Mammary epithelial cell (primary cell): Measurements from ENCODE around the gene C9orf78.

ENCODE experiments used
- EZH2 ChIP-seq: IDR thresholded peaks from 2 replicates; pipeline ENCODE4 v1.6.1; 2012; ENCODE audit warnings: low read length, inconsistent platforms, borderline replicate concordance
- TF ChIP-seq, protein P1 (sequence below), 2 donors: IDR thresholded peaks in 1 of 2; conservative IDR thresholded peaks in 1 of 2; 2 replicates each; pipeline ENCODE4 v1.5.1; 2011 to 2012; ENCODE audit warnings: inconsistent platforms in 2 of 2, low read length in 2 of 2, mild to moderate bottlenecking in 2 of 2, control low read depth in 1 of 2, low read depth in 1 of 2; ENCODE audit not compliant: insufficient read depth in 1 of 2; ENCODE audit errors: extremely low read depth in 1 of 2

DNA sequence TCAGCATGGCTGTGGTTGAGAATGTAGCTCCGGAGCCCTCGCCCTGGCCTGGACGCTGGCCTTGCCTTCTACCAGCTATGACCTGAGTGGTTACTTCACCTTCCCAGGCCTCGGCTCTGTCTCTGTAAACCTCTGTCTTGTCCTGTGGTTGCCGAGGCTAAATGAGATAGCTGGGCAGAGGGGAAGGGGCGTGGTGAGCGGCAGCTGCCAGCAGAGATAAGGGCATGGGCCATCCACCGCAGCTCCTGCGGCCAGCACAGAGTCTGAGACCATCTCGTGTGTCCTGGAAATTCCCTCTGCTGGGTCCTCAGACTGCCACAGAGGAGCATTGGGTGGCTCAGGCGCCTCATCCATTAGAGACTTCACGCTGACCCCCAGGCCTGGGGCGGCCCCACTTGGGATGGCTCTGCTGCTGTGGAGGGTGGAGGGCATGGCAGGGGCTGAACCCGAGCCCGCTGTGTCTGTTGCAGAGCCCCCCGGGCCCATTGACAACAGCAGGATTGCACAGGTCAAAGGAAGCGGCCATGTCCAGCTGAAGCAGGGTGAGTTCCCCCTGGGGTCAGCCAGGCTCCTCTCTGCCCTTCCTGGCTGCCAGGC, 44.1 kb upstream of the C9orf78 start:
- TF ChIP-seq, protein P1, sequence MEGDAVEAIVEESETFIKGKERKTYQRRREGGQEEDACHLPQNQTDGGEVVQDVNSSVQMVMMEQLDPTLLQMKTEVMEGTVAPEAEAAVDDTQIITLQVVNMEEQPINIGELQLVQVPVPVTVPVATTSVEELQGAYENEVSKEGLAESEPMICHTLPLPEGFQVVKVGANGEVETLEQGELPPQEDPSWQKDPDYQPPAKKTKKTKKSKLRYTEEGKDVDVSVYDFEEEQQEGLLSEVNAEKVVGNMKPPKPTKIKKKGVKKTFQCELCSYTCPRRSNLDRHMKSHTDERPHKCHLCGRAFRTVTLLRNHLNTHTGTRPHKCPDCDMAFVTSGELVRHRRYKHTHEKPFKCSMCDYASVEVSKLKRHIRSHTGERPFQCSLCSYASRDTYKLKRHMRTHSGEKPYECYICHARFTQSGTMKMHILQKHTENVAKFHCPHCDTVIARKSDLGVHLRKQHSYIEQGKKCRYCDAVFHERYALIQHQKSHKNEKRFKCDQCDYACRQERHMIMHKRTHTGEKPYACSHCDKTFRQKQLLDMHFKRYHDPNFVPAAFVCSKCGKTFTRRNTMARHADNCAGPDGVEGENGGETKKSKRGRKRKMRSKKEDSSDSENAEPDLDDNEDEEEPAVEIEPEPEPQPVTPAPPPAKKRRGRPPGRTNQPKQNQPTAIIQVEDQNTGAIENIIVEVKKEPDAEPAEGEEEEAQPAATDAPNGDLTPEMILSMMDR (conservative IDR thresholded peaks at IDR 0.05 in 1 of 2, IDR thresholded peaks at IDR 0.05 in 1 of 2; ENCODE audit: extremely low read depth in 1 of 2, insufficient read depth in 1 of 2, low read depth in 1 of 2, low read length in 2 of 2): no peak
- no peak for TF ChIP-seq EZH2
